GM18508 (cell line): ENCODE results near the gene TTYH3.
"Not testable (repeated sequence)": the region's sequence is repeated elsewhere in the genome, so short reads cannot be mapped to it uniquely, and the experiment has no call there.

Experiments used
- ATAC-seq: cut with Tn5 transposase; IDR thresholded peaks from one replicate; pipeline ENCODE4 v1.9.1; 2021; ENCODE audit warnings: moderate number of reproducible peaks; ENCODE audit not compliant: insufficient read depth, unreplicated experiment

Gene TTYH3

DNA sequence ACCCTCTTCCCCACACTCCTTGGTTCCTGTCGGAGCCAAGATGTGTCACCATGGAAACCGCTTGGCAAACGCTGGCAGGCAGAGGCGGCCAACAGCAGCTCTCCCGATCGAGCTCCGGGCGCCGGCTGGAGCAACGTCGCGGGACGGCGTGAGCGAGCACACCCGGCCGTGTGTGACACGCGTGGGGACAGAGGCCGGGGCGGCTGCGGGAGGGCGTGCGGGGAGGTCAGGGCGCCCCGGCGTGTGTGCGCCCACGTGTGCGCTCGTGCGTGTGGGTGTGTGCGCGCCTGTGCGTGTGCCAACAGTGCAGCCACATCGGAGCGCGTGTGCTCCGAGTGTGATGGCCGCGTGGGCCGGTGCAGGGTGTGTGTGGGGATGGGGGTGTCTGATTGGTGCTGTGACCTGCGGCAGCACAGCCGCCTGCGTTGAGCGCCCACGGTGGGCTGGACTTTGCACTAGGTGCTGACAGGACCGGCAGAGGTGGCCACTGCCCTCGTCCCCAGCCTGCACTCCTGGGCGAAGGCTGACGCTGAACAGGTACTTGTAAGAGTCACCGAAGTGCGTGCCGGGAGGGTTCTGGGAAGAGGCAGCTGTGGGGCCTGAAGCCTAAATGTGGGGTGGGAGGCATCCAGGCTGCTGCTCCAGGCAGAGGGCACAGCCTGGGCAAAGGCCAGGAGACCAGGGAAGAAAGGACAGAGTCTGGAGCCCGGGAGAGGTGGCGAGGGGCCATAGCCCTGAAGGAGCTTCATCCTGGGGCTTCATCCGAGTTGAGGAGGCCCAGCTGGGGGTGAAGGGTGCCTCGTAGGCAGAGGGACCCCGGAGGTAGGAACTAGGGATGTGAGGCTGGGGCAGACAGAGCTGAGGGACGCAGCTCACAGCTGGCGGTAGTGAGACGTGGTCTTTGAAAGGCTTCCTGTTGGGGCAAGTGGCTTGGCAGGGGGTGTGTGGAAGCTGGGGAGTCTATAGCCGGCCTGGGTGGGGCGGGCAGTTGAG is 47.6 kb downstream of the TTYH3 start:
- ATAC-seq: not testable (repeated sequence)

- ATAC-seq: no peak
These were observed 48.5 kb downstream of the TTYH3 start for GRCh38 chr7:2680256-2680655.

- ATAC-seq: no peak
These were observed 49.2 kb downstream of the TTYH3 start for GRCh38 chr7:2680792-2681490.

- no peak for ATAC-seq
These were observed 50.4 kb downstream of the TTYH3 start for GRCh38 chr7:2681929-2682799.

DNA sequence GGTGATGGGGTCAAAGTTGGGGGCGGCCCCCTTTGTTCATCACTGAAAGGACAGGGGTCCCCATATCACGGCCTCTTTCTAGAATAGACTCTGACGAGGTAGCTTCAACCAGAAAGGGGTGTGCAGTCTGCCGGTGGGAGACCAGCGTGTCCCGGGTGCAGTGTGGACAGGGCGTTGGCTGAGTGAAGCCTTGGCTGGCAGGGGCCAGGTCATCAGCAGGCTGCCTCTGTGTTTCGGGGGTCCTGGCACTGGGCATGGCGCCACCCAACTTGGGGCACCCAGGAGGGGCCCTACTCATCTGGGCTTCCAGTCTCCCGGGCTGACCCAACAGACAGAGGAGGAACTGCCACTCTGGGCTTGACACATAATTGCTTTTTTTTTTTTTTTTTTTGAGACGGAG is 52.7 kb downstream of the TTYH3 start:
- no peak for ATAC-seq

- ATAC-seq: no peak
These were observed 54.3 kb downstream of the TTYH3 start for GRCh38 chr7:2686101-2686500.

- ATAC-seq: no peak
These were observed 55.6 kb downstream of the TTYH3 start for GRCh38 chr7:2687338-2687869.

DNA sequence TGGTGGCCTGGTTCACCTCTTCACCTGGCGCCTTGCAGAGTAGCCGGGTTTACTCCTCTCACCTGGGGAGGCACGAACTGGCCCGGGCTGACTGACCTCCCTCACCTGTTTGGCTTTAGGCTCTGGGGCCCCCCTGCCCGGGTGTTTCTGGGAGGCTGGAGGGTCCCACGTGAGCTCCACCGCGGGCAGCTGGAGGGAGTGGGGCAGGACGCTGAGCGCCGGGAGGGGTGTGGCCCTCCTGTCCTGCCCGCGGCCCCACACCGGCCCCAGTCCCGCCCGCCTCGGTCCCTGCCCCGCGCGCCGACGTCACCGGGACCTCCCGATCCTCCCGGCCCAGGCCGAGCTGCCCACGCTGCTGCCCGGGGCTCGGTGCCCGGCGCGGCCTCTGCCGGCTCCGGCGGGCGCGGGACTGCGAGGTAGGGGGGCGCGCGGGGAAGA is 56.1 kb downstream of the TTYH3 start, which contains the start of gene AMZ1:
TSS of gene AMZ1 (plus strand) at position 322 of the 438 bp plus-strand sequence. CDS start 12,250 bp downstream, outside the sequence.
- ATAC-seq: no peak

DNA sequence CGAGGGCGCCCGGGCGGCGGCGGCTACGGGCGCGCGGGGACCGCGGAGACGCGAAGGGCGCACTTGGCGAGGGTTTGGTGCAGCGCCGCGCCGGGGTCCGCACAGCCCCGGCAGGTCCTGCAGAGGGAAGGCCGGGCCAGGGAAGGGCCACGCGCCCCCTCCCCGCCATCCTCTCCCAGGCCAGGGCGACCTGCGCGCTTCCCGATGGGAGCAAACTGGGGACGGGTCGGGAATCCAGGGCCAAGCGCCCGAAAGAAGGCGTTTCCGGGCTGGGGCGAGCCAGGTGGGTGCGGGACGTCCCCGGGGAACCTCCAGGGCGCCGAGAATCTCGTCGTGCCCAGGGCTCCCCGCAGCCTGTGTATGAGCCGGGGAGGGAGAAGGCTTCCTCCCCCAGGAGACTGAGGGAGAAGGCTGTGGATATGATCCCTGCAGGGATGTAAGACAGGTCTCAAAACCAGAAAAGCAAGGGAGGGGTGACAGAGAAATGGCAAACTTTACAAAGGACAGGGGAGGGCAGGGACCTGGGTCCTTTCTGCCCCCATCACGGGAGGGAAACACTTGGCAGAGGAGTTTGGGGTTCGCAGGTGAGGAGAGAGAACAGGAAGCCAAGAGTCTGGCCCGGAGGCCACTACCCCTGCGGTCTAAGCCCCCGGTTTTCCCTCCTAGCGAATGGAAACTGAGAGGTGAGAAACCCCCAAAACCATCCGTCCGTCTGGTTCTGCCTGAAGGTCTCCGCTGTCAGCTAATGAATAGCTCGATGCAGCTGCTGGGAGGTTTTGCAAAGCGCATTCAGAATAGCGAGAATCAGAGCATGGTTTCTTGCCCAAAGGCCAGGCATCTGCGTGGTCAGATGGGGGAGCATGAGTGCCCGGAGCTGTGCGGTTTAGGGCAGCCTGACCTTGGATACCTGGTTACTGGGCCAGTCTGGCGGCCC is 56.9 kb downstream of the TTYH3 start:
- peak; percentile 54 for ATAC-seq

DNA sequence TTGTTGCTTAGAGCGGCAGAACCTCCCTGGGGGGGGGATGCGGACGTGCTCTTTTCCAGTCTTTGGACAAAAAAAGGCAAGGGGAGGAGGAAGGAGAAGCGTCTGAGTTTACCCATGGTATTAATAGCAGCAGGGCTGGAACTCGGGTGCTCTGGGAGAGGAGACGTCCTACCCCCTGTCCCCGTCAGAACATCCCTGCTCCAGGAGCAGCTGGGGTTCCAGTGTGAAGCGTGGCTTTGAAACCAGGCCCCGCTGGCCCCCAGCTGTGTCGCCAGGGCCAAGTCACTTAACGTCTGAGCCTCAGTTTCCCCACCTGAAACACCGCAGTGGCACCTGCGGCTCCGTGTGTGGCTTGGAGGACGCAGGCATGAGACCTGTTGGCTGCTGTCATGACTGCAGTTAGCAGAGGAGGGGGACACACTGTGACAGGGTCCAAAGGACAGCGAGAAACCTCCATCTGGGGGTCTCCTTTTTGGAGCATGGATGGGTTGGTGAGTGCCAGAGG is 57.6 kb downstream of the TTYH3 start:
- ATAC-seq: no peak

GRCh38 chr7:2689951-2690705 is 58.3 kb downstream of the TTYH3 start:
- ATAC-seq: no peak

DNA sequence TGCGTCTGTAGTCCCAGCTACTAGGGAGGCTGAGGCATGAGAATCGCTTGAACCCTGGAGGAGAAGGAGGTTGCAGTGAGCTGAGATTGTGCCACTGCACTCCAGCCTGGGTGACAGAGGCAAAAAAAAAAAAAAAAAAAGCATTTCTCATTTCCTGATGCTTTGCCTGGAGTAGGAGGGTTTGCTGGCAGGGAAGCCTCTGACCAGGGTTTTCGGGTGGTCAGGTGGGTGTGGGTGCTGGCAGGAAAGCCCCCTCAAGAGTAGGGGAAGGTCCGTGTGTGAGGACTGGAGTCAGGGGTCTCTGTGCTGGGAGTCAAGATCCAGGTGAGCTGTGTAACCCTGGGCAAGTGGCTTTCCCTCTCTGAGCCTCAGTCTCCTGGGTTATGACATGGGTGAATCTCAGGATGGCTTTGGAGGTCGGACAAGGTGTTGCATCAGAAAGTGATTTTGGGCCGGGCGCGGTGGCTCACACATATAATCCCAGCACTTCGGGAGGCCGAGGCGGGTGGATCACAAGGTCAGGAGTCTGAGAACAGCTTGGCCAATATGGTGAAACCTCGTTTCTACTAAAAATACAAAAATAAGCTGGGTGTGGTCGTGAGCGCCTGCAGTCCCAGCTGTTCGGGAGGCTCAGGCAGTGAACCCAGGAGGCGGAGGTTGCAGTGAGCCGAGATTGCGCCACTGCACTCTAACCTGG is 59.4 kb downstream of the TTYH3 start:
- ATAC-seq: no peak

DNA sequence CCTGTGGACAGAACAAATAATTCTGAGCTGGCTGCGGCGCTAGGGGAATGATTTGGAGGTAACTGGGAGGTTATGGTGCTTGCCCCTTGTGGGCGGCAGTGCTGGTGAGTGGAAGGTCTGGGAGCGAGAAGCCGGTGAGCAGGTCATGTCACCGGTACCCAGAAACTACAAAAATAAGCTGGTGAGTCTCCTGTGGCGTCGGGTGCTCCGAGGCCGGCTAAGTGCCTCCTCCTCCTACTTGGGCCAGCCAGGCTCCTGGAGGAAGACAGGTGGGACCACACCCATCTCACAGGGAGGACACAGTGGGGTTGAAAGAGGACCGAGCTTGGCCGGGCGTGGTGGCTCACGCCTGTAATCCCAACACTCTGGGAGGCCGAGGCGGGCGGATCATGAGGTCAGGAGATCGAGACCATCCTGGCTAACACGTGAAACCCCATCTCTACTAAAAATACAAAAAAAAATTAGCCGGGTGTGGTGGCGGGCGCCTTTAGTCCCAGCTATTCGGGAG is 60.2 kb downstream of the TTYH3 start:
- ATAC-seq: not testable (repeated sequence)

- ATAC-seq: no peak
These were observed 60.8 kb downstream of the TTYH3 start for GRCh38 chr7:2692543-2692942.

GRCh38 chr7:2693420-2694121 is 61.8 kb downstream of the TTYH3 start:
- ATAC-seq: not testable (repeated sequence)

GRCh38 chr7:2694122-2694436 is 62.3 kb downstream of the TTYH3 start:
- not testable (repeated sequence) for ATAC-seq
